WTC11 (cell line): ENCODE measurements around the gene ADCY3.

Experiments used
- CREB1 ChIP-seq: sonication (generic); formaldehyde crosslinking; IDR thresholded peaks from 2 replicates; pipeline ENCODE4 v1.8.0; 2023; ENCODE audit warnings: mild to moderate bottlenecking, missing genetic modification reagents
- FOXP1 ChIP-seq: sonication (generic); formaldehyde crosslinking; IDR thresholded peaks from 2 replicates; pipeline ENCODE4 v1.8.0; 2022; ENCODE audit warnings: missing genetic modification reagents, mild to moderate bottlenecking, moderate library complexity, borderline replicate concordance
- OVOL2 ChIP-seq: fragments of 250-450 bp; sonication (Bioruptor Pico); IDR thresholded peaks from 2 replicates; pipeline ENCODE4 v1.9.0; 2021; ENCODE audit warnings: mild to moderate bottlenecking, borderline replicate concordance
- SP1 ChIP-seq: sonication (generic); formaldehyde crosslinking; conservative IDR thresholded peaks from 2 replicates; pipeline ENCODE4 v1.8.1; 2022; ENCODE audit warnings: missing genetic modification reagents
- TEAD4 ChIP-seq: sonication (generic); formaldehyde crosslinking; IDR thresholded peaks from 2 replicates; pipeline ENCODE4 v1.8.0; 2022; ENCODE audit warnings: mild to moderate bottlenecking, missing genetic modification reagents
- ZNF121 ChIP-seq: sonication (generic); formaldehyde crosslinking; IDR thresholded peaks from 2 replicates; pipeline ENCODE4 v1.8.0; 2023; ENCODE audit warnings: missing genetic modification reagents
- TF ChIP-seq, protein P1 (sequence below): fragments of 200-600 bp; IDR thresholded peaks from 2 replicates; pipeline ENCODE4 v1.8.0; 2022; ENCODE audit warnings: antibody characterized with exemption
- TF ChIP-seq, protein P2 (sequence below): sonication (generic); formaldehyde crosslinking; IDR thresholded peaks from 2 replicates; pipeline ENCODE4 v1.8.0; 2022; ENCODE audit warnings: mild to moderate bottlenecking, missing genetic modification reagents
- TF ChIP-seq, protein P3 (sequence below): fragments of 250-450 bp; sonication (Bioruptor Pico); IDR thresholded peaks from 2 replicates; pipeline ENCODE4 v2.1.2; 2022; ENCODE audit warnings: mild to moderate bottlenecking, moderate library complexity
- TF ChIP-seq, protein P4 (sequence below): sonication (generic); formaldehyde crosslinking; IDR thresholded peaks from 2 replicates; pipeline ENCODE4 v1.8.1; 2023; ENCODE audit warnings: mild to moderate bottlenecking, missing genetic modification reagents
- TF ChIP-seq, protein P5 (sequence below): sonication (generic); formaldehyde crosslinking; IDR thresholded peaks from 2 replicates; pipeline ENCODE4 v1.8.1; 2023; ENCODE audit warnings: mild to moderate bottlenecking, moderate library complexity, missing genetic modification reagents
- TF ChIP-seq, protein P6 (sequence below): sonication (generic); formaldehyde crosslinking; IDR thresholded peaks from 2 replicates; pipeline ENCODE4 v1.8.0; 2022; ENCODE audit warnings: mild to moderate bottlenecking, missing genetic modification reagents

DNA sequence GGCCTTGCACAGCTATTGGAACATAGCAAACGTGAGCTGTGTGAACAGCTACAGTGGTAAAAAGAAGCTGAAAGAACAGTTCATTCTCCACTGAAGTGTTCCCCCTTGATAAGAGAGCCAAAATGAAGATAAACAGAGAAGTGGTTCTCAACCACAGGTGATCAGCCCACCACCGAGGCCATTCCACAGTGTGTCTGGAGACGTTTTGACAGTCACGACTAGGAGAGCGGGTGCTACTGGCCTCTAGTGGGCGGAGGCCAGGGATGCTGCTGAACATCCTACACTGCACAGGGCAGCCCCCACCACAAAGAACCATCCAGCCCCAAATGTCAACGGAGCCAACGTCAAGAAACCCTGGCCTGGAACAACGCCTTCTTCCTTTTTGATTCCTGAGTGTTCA is 38.4 kb downstream of the ADCY3 start:
- TF ChIP-seq, protein P1, sequence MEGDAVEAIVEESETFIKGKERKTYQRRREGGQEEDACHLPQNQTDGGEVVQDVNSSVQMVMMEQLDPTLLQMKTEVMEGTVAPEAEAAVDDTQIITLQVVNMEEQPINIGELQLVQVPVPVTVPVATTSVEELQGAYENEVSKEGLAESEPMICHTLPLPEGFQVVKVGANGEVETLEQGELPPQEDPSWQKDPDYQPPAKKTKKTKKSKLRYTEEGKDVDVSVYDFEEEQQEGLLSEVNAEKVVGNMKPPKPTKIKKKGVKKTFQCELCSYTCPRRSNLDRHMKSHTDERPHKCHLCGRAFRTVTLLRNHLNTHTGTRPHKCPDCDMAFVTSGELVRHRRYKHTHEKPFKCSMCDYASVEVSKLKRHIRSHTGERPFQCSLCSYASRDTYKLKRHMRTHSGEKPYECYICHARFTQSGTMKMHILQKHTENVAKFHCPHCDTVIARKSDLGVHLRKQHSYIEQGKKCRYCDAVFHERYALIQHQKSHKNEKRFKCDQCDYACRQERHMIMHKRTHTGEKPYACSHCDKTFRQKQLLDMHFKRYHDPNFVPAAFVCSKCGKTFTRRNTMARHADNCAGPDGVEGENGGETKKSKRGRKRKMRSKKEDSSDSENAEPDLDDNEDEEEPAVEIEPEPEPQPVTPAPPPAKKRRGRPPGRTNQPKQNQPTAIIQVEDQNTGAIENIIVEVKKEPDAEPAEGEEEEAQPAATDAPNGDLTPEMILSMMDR = no peak
- TF ChIP-seq TEAD4 (CRISPR knock-in tag) (no peak), CREB1 (CRISPR knock-in tag) (no peak), ZNF121 (no peak), FOXP1 (no peak), SP1 (CRISPR knock-in tag) (no peak), OVOL2 (CRISPR knock-in tag) (no peak)
- TF ChIP-seq, protein P2, sequence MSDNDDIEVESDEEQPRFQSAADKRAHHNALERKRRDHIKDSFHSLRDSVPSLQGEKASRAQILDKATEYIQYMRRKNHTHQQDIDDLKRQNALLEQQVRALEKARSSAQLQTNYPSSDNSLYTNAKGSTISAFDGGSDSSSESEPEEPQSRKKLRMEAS = no peak
- TF ChIP-seq, protein P3, sequence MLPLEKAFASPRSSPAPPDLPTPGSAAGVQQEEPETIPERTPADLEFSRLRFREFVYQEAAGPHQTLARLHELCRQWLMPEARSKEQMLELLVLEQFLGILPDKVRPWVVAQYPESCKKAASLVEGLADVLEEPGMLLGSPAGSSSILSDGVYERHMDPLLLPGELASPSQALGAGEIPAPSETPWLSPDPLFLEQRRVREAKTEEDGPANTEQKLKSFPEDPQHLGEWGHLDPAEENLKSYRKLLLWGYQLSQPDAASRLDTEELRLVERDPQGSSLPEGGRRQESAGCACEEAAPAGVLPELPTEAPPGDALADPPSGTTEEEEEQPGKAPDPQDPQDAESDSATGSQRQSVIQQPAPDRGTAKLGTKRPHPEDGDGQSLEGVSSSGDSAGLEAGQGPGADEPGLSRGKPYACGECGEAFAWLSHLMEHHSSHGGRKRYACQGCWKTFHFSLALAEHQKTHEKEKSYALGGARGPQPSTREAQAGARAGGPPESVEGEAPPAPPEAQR (CRISPR knock-in tag) = no peak
- TF ChIP-seq, protein P4, sequence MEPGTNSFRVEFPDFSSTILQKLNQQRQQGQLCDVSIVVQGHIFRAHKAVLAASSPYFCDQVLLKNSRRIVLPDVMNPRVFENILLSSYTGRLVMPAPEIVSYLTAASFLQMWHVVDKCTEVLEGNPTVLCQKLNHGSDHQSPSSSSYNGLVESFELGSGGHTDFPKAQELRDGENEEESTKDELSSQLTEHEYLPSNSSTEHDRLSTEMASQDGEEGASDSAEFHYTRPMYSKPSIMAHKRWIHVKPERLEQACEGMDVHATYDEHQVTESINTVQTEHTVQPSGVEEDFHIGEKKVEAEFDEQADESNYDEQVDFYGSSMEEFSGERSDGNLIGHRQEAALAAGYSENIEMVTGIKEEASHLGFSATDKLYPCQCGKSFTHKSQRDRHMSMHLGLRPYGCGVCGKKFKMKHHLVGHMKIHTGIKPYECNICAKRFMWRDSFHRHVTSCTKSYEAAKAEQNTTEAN (CRISPR knock-in tag) = no peak
- TF ChIP-seq, protein P5, sequence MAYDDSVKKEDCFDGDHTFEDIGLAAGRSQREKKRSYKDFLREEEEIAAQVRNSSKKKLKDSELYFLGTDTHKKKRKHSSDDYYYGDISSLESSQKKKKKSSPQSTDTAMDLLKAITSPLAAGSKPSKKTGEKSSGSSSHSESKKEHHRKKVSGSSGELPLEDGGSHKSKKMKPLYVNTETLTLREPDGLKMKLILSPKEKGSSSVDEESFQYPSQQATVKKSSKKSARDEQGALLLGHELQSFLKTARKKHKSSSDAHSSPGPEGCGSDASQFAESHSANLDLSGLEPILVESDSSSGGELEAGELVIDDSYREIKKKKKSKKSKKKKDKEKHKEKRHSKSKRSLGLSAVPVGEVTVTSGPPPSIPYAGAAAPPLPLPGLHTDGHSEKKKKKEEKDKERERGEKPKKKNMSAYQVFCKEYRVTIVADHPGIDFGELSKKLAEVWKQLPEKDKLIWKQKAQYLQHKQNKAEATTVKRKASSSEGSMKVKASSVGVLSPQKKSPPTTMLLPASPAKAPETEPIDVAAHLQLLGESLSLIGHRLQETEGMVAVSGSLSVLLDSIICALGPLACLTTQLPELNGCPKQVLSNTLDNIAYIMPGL (CRISPR knock-in tag) = no peak
- TF ChIP-seq, protein P6, sequence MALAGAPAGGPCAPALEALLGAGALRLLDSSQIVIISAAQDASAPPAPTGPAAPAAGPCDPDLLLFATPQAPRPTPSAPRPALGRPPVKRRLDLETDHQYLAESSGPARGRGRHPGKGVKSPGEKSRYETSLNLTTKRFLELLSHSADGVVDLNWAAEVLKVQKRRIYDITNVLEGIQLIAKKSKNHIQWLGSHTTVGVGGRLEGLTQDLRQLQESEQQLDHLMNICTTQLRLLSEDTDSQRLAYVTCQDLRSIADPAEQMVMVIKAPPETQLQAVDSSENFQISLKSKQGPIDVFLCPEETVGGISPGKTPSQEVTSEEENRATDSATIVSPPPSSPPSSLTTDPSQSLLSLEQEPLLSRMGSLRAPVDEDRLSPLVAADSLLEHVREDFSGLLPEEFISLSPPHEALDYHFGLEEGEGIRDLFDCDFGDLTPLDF (CRISPR knock-in tag) = no peak
